NT2/D1 (cell line): ENCODE measurements around the gene TAF15.

ENCODE experiments used
- SUZ12 ChIP-seq: IDR thresholded peaks from 2 replicates; pipeline ENCODE4 v1.6.1; 2011; ENCODE audit not compliant: insufficient read length, insufficient read depth; ENCODE audit errors: extremely low read depth
- YY1 ChIP-seq: IDR thresholded peaks from 2 replicates; pipeline ENCODE4 v1.6.1; 2011; ENCODE audit not compliant: insufficient read length, insufficient read depth
- ZNF274 ChIP-seq: IDR thresholded peaks from 2 replicates; pipeline ENCODE4 v1.6.1; 2011; ENCODE audit warnings: mild to moderate bottlenecking, low read depth, low read length

DNA sequence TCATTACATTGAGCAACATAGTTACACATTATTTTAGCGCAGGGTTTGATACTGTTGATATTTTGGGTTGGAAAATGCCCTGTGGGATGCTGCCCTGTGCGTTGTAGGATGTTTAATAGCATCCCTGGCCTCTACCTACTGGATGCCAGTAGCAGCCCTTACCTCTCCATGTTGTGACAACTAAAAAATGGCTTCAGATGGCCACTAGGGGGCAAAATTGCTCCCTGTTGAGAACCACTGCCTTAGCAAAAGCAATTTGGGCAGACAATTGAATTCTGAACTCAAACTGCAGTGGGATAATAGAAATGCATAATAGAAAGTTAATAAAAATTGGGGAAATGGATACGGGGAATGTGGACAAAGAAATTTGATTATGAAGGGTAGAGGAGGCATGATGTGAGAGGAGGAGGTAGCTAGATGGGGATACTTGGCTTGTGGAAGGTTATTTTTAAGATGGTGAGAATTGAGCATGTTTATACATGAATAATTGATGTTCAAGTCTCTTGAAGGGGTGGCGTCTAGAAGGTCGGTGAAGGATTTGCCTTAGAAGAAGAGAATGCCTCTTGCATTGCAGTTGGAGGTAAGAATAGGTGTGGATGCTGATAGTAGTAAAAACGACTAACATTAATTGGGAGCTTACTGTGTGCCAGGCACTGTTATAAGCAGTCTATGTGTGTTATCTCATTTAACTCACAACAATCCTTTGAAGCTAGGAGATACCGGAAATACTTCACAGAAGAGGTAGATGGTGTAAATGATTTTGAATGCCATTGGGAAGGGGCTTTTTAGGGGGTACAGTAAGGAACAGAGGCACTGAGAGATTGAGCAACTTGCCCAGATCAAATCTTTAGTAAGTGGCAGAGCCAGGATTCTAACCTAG lies 40.4 kb downstream of the TAF15 start:
- TF ChIP-seq YY1 (no peak), ZNF274 (no peak), SUZ12 (no peak)
